Measurements from ENCODE around the gene TLR10. TPM values are rescaled to one million over a fixed set of nuclear protein-coding genes. Genes with fewer than 3 reads are reported as not detected.
A peak's percentile ranks its signal among the peaks of the same experiment; 100 is the strongest.

Gene TLR10
- total and polyA plus RNA-seq, 9 of the 15 experiments (the other 6 are each of a cell fraction or from before 2014, with no cell fraction given) = 0.03 to 0.05 TPM; not detected in 7

- H2AFZ ChIP-seq (ENCODE audit: low read depth, low read length) = no peak overlapping the region
- no peaks in the 10 kb centered on the region for H3K36me3 ChIP-seq (ENCODE audit: control insufficient read depth, insufficient read depth, low read length)
- no peak overlapping the region for H3K4me3 ChIP-seq
- H3K9ac ChIP-seq (ENCODE audit: insufficient read depth in 1 of 2, low read depth in 2 of 2, low read length in 2 of 2) = no peak overlapping the region
- intact Hi-C loops (cut with micrococcal nuclease) = no loop called here
- peaks cover 6% of the 10 kb centered on the region for H3K9me3 ChIP-seq (replicated peaks; ENCODE audit: control insufficient read depth, insufficient read depth, low read depth, low read length)
- peaks cover 0 to 1% of the 10 kb centered on the region in 2 experiments; a peak in 3 of 5 replicates for H3K4me1 ChIP-seq (replicated peaks in 1 of 2; ENCODE audit: control insufficient read depth in 2 of 2, insufficient read depth in 2 of 2, low read length in 2 of 2)
- no peak for DNase-seq (ENCODE audit: extremely low read depth in 1 of 4, low spot score in 3 of 4)
- no peaks in the 10 kb centered on the region for H3K9me1 ChIP-seq (ENCODE audit: control insufficient read depth, insufficient read depth, low read length)
- in situ Hi-C loops (cut with MboI) = no loop called here
- no TSS peak for BruUV-seq (replicated peaks)
- WGBS (ENCODE audit: insufficient coverage, low coverage, missing lambda C conversion rate) = 8% methylated on average over 3 of the region's 3 CpGs
- H4K20me1 ChIP-seq (replicated peaks; ENCODE audit: control insufficient read depth, insufficient read depth, low read length) = no peaks in the 10 kb centered on the region
- CTCF ChIA-PET (ENCODE audit: low intra/inter-chr PET ratio) = no interaction called here
- POLR2A ChIA-PET = interaction anchor here (2.0 kb wide), 1 partner anchor 12 kb away, joined by 9 read pairs; no protein-coding TSS in a partner anchor
- no peaks in the 10 kb centered on the region for H3K27me3 ChIP-seq (ENCODE audit: control insufficient read depth in 2 of 2, insufficient read depth in 2 of 2, low read length in 2 of 2)
- H3K4me2 ChIP-seq (ENCODE audit: insufficient read depth, low read length) = no peak overlapping the region
- H3K27ac ChIP-seq (ENCODE audit: extremely low read depth, low read depth, low read length) = no peak overlapping the region
- FAIRE-seq = no peak
- ATAC-seq = no peak
- no peaks in the 10 kb centered on the region for H3K79me2 ChIP-seq (ENCODE audit: control insufficient read depth, insufficient read depth, low read length)
- TF ChIP-seq RBM22 (IDR thresholded peaks at IDR 0.05; ENCODE audit: low read depth, low read length, poor library complexity, severe bottlenecking) = no peak
- no peak for TF ChIP-seq PHF20 (IDR thresholded peaks at IDR 0.05; ENCODE audit: partially characterized antibody)
- TF ChIP-seq, protein P1, sequence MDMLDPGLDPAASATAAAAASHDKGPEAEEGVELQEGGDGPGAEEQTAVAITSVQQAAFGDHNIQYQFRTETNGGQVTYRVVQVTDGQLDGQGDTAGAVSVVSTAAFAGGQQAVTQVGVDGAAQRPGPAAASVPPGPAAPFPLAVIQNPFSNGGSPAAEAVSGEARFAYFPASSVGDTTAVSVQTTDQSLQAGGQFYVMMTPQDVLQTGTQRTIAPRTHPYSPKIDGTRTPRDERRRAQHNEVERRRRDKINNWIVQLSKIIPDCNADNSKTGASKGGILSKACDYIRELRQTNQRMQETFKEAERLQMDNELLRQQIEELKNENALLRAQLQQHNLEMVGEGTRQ (CRISPR knock-in tag; IDR thresholded peaks at IDR 0.05) = peak; percentile 41; the same call in 1 of the 2 replicates
- TF ChIP-seq IRF2 (CRISPR knock-in tag; IDR thresholded peaks at IDR 0.05) = no peak
- TF ChIP-seq SMAD1 (IDR thresholded peaks at IDR 0.05; ENCODE audit: low read depth, low read length, partially characterized antibody) = no peak
- TF ChIP-seq ATF1 (CRISPR knock-in tag; IDR thresholded peaks at IDR 0.05) = no peak
- no peak for TF ChIP-seq ATF1 (tag; IDR thresholded peaks at IDR 0.05)
- TF ChIP-seq MBD1 (CRISPR knock-in tag; IDR thresholded peaks at IDR 0.05) = no peak
- TF ChIP-seq ARID3A (IDR thresholded peaks at IDR 0.05; ENCODE audit: borderline replicate concordance, low read depth, low read length) = no peak
- TF ChIP-seq CBX3 (IDR thresholded peaks at IDR 0.05; ENCODE audit: borderline replicate concordance in 1 of 2, low read length in 2 of 2) = no peak
- TF ChIP-seq SREBF2 (CRISPR knock-in tag; IDR thresholded peaks at IDR 0.05) = no peak
- TF ChIP-seq, protein P2, sequence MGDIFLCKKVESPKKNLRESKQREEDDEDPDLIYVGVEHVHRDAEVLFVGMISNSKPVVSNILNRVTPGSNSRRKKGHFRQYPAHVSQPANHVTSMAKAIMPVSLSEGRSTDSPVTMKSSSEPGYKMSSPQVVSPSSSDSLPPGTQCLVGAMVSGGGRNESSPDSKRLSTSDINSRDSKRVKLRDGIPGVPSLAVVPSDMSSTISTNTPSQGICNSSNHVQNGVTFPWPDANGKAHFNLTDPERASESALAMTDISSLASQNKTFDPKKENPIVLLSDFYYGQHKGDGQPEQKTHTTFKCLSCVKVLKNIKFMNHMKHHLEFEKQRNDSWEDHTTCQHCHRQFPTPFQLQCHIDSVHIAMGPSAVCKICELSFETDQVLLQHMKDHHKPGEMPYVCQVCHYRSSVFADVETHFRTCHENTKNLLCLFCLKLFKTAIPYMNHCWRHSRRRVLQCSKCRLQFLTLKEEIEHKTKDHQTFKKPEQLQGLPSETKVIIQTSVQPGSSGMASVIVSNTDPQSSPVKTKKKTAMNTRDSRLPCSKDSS (IDR thresholded peaks at IDR 0.05; ENCODE audit: low read depth, partially characterized antibody) = no peak
- no peak for TF ChIP-seq PTRF (tag; IDR thresholded peaks at IDR 0.05)
- TF ChIP-seq ZNF282 (CRISPR knock-in tag; IDR thresholded peaks at IDR 0.05) = no peak
- TF ChIP-seq RAD51 (IDR thresholded peaks at IDR 0.05; ENCODE audit: borderline replicate concordance, low read depth) = peak; percentile 74
- no peak for TF ChIP-seq SRSF9 (IDR thresholded peaks at IDR 0.05; ENCODE audit: borderline replicate concordance, low read depth, low read length)
- TF ChIP-seq NUFIP1 (IDR thresholded peaks at IDR 0.05; ENCODE audit: partially characterized antibody) = no peak
Measured at GRCh38 chr4:38735870-38736269, 46.9 kb downstream of the TLR10 start.

Data from K562 (cell line).